ENCODE data around the gene NKD1.

The NKD1 gene

GRCh38 chr16:50616386-50616785, 68.2 kb downstream of the NKD1 start:
- no peak for TF ChIP-seq CTCF (IDR thresholded peaks at IDR 0.05; ENCODE audit: low read depth, low read length)
- DNase-seq (ENCODE audit: extremely low read depth, low read depth), result no peak

GRCh38 chr16:50616883-50617645, 68.9 kb downstream of the NKD1 start:
- no peak for TF ChIP-seq CTCF (IDR thresholded peaks at IDR 0.05; ENCODE audit: low read depth, low read length)
- DNase-seq (ENCODE audit: extremely low read depth, low read depth), result no peak

GRCh38 chr16:50617646-50618184, 69.5 kb downstream of the NKD1 start:
- TF ChIP-seq CTCF (IDR thresholded peaks at IDR 0.05; ENCODE audit: low read depth, low read length), result no peak

GRCh38 chr16:50618238-50618918, 70.2 kb downstream of the NKD1 start:
- DNase-seq (ENCODE audit: extremely low read depth, low read depth), result no peak
- TF ChIP-seq CTCF (IDR thresholded peaks at IDR 0.05; ENCODE audit: low read depth, low read length), result no peak

More at GRCh38 chr16:50617646-50618184, 69.5 kb downstream of the NKD1 start:
- no peak for DNase-seq (ENCODE audit: extremely low read depth, low read depth)

- no peak for TF ChIP-seq CTCF (IDR thresholded peaks at IDR 0.05; ENCODE audit: low read depth, low read length)
- DNase-seq (ENCODE audit: extremely low read depth, low read depth), result no peak
Observed at GRCh38 chr16:50619702-50620491, 71.7 kb downstream of the NKD1 start.

GRCh38 chr16:50620646-50621451, 72.7 kb downstream of the NKD1 start:
- TF ChIP-seq CTCF (IDR thresholded peaks at IDR 0.05; ENCODE audit: low read depth, low read length), result no peak
- DNase-seq (ENCODE audit: extremely low read depth, low read depth), result no peak
